H9 (cell line): ENCODE measurements around the gene LRRC7. TPM values are rescaled to one million over a fixed set of nuclear protein-coding genes. Genes with fewer than 3 reads are reported as not detected.

Experiments
- DNase-seq: peaks from one replicate; pipeline ENCODE4 v3.0.0-alpha.2; 2017
- H2AFZ ChIP-seq: one replicate; pipeline ENCODE4 v1.6.1; 2013; ENCODE audit warnings: mild to moderate bottlenecking, low read length, control low read depth, moderate library complexity
- H2AK5ac ChIP-seq: 2 replicates; pipeline ENCODE4 v1.6.1; 2013; ENCODE audit warnings: low read length, control low read depth, mixed read lengths; ENCODE audit not compliant: insufficient read length
- H2BK120ac ChIP-seq: one replicate; pipeline ENCODE4 v1.6.1; 2013; ENCODE audit warnings: low read depth, mild to moderate bottlenecking, low read length, control low read depth, inconsistent platforms; ENCODE audit not compliant: poor library complexity, severe bottlenecking
- H2BK12ac ChIP-seq: 2 replicates; pipeline ENCODE4 v1.6.1; 2013; ENCODE audit warnings: low read length, control low read depth, mixed read lengths, low read depth; ENCODE audit not compliant: insufficient read length
- H2BK15ac ChIP-seq: 2 replicates; pipeline ENCODE4 v1.6.1; 2013; ENCODE audit warnings: low read depth, low read length, control low read depth
- H2BK20ac ChIP-seq: one replicate; pipeline ENCODE4 v1.6.1; 2013; ENCODE audit warnings: low read depth, mild to moderate bottlenecking, low read length, control low read depth, inconsistent platforms; ENCODE audit not compliant: poor library complexity, severe bottlenecking
- H2BK5ac ChIP-seq: 2 replicates; pipeline ENCODE4 v1.6.1; 2013; ENCODE audit warnings: low read length, control low read depth, mixed read lengths; ENCODE audit not compliant: insufficient read length
- H3K14ac ChIP-seq: 2 replicates; pipeline ENCODE4 v1.6.1; 2013; ENCODE audit warnings: low read length, control low read depth; ENCODE audit not compliant: insufficient read depth
- H3K18ac ChIP-seq: 2 replicates; pipeline ENCODE4 v1.6.1; 2013; ENCODE audit warnings: low read depth, mild to moderate bottlenecking, mixed read lengths, low read length, control low read depth; ENCODE audit not compliant: insufficient read length
- H3K23ac ChIP-seq: 2 replicates; pipeline ENCODE4 v1.6.1; 2013; ENCODE audit warnings: low read length, control low read depth, mixed read lengths, low read depth; ENCODE audit not compliant: insufficient read length
- H3K23me2 ChIP-seq: 2 replicates; pipeline ENCODE4 v1.6.1; 2013; ENCODE audit warnings: low read depth, mild to moderate bottlenecking, mixed read lengths, low read length, control low read depth; ENCODE audit not compliant: insufficient read length, poor library complexity, severe bottlenecking
- H3K27ac ChIP-seq: 2 replicates; pipeline ENCODE4 v1.5.1; 2013; ENCODE audit warnings: low read length, control low read depth, mixed read lengths, low read depth; ENCODE audit not compliant: insufficient read length
- H3K27me3 ChIP-seq: 2 replicates; pipeline ENCODE4 v1.6.1; 2013; ENCODE audit warnings: low read length, control low read depth, inconsistent platforms; ENCODE audit not compliant: insufficient read depth
- H3K4ac ChIP-seq: 2 replicates; pipeline ENCODE4 v1.6.1; 2013; ENCODE audit warnings: low read depth, mild to moderate bottlenecking, control low read depth, inconsistent platforms, low read length, moderate library complexity
- H3K4me1 ChIP-seq: 2 replicates; pipeline ENCODE4 v1.6.1; 2013; ENCODE audit warnings: low read length, control low read depth, inconsistent platforms; ENCODE audit not compliant: insufficient read depth
- H3K4me2 ChIP-seq: 2 replicates; pipeline ENCODE4 v1.6.1; 2013; ENCODE audit warnings: low read length, control low read depth, mixed read lengths; ENCODE audit not compliant: insufficient read length, insufficient read depth
- H3K56ac ChIP-seq: 2 replicates; pipeline ENCODE4 v1.6.1; 2013; ENCODE audit warnings: low read depth, mild to moderate bottlenecking, mixed read lengths, low read length, control low read depth; ENCODE audit not compliant: insufficient read length
- H3K79me1 ChIP-seq: 2 replicates; pipeline ENCODE4 v1.6.1; 2013; ENCODE audit warnings: low read depth, mild to moderate bottlenecking, moderate library complexity, low read length, control low read depth, inconsistent platforms; ENCODE audit not compliant: insufficient read depth, poor library complexity, severe bottlenecking
- H3K79me2 ChIP-seq: 2 replicates; pipeline ENCODE4 v1.6.1; 2013; ENCODE audit warnings: low read length, control low read depth, inconsistent platforms; ENCODE audit not compliant: insufficient read depth
- H3K9ac ChIP-seq: 2 replicates; pipeline ENCODE4 v1.6.1; 2013; ENCODE audit warnings: low read length, control low read depth, mixed read lengths; ENCODE audit not compliant: insufficient read length; ENCODE audit errors: extremely low read depth
- H3K9me3 ChIP-seq: one replicate; pipeline ENCODE4 v1.6.1; 2013; ENCODE audit warnings: low read depth, low read length, inconsistent platforms; ENCODE audit not compliant: control insufficient read depth
- H3T11ph ChIP-seq: one replicate; pipeline ENCODE4 v1.6.1; 2013; ENCODE audit warnings: mild to moderate bottlenecking, low read length, control low read depth, inconsistent platforms
- H4K20me1 ChIP-seq: one replicate; pipeline ENCODE4 v1.6.1; 2013; ENCODE audit not compliant: control insufficient read depth, insufficient read length, insufficient read depth
- H4K5ac ChIP-seq: 2 replicates; pipeline ENCODE4 v1.6.1; 2013; ENCODE audit warnings: low read depth, mild to moderate bottlenecking, mixed read lengths, low read length, control low read depth; ENCODE audit not compliant: insufficient read length
- H4K8ac ChIP-seq: replicated peaks from 2 replicates; pipeline ENCODE4 v1.6.1; 2013; ENCODE audit warnings: low read length, control low read depth, mixed read lengths, low read depth; ENCODE audit not compliant: insufficient read length
- H4K91ac ChIP-seq: 2 replicates; pipeline ENCODE4 v1.6.1; 2013; ENCODE audit warnings: low read depth, mild to moderate bottlenecking, moderate library complexity, mixed read lengths, low read length, control low read depth; ENCODE audit not compliant: insufficient read length
- H3K27ac Mint-ChIP-seq, 3 experiments: 2 replicates in 2 of 3; 3 replicates in 1 of 3; pipeline ENCODE4 v1.8.0; 2020 to 2021; ENCODE audit warnings: mixed read lengths in 3 of 3, mild to moderate bottlenecking in 1 of 3, moderate library complexity in 1 of 3
- H3K27me3 Mint-ChIP-seq: 2 replicates; pipeline ENCODE4 v1.8.0; 2021; ENCODE audit warnings: low read depth, mild to moderate bottlenecking, moderate library complexity, mixed read lengths
- H3K36me3 Mint-ChIP-seq, 3 experiments: 2 replicates in 2 of 3; 3 replicates in 1 of 3; pipeline ENCODE4 v1.8.0; 2020 to 2021; ENCODE audit warnings: low read depth in 3 of 3, mixed read lengths in 3 of 3; ENCODE audit not compliant: insufficient read depth in 1 of 3
- H3K4me1 Mint-ChIP-seq, 2 experiments: 2 replicates each; pipeline ENCODE4 v1.8.0; 2020; ENCODE audit warnings: mixed read lengths in 2 of 2
- H3K4me3 Mint-ChIP-seq, 2 experiments: 2 replicates in 1 of 2; 3 replicates in 1 of 2; pipeline ENCODE4 v1.8.0; 2020 to 2021; ENCODE audit warnings: mild to moderate bottlenecking in 2 of 2, mixed read lengths in 2 of 2, moderate library complexity in 1 of 2
- H3K9me3 Mint-ChIP-seq, 2 experiments: 2 replicates in 1 of 2; 3 replicates in 1 of 2; pipeline ENCODE4 v1.8.0; 2020; ENCODE audit warnings: mild to moderate bottlenecking in 2 of 2, mixed read lengths in 2 of 2, moderate library complexity in 1 of 2
- WGBS: extraction: QIAGEN DNeasy Blood & Tissue Kit; methylation state at CpG from one replicate; pipeline ENCODE4 v1.1.7; 2013; ENCODE audit warnings: missing lambda C conversion rate, low lambda C conversion rate, mixed read lengths; ENCODE audit not compliant: insufficient read length; ENCODE audit errors: extremely low coverage; 5-methylcytosine and 5-hydroxymethylcytosine counted together
- total RNA-seq: library from RNA; stranded (reverse); gene quantifications from 2 replicates; pipeline ENCODE4 v1.2.1, GENCODE V29; 2021
- TF ChIP-seq, protein P1 (sequence below): fragments of 200-600 bp; sonication (generic); conservative IDR thresholded peaks from 3 replicates; pipeline ENCODE4 v1.8.0; 2021; ENCODE audit warnings: antibody characterized with exemption, mild to moderate bottlenecking

LRRC7 gene
- total RNA-seq, 1 experiment from 2014 or later, result not detected

DNA sequence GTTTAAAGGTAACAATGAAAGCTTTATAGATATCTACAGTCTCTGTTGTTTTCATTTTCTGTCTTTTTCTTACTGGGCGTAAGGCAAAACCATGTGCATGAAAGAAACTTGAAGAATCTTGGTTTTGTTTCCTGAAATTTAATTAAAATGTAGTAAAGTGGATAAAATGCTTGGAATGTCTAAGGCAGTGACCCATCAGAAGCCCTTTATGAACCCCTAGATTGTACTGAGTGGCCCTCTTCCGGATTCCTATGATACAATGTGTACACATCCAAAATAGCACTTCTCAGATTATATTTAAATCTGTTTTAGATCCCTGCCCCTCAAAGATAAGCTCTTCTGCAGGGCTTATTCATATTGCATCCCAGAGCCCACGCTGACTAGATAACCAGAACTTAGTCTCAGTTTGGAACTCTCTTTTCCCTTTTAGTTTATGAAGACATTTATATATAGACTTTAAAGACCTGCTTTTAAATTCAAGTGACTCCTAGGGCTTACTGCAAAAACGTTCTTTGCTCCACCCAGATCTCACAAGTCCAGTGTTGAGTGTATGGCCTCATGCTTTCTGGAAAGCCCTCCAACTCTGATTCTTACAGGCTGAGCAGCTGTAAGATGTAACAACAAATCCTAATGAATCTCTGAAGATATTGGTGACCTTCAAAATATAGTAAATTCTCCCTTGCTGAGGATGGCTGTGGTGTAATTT lies 142.9 kb downstream of the LRRC7 start:
- Histone ChIP-seq H3K23me2 (no peaks in the 10 kb centered on the region), H3K79me1 (no peaks in the 10 kb centered on the region), H4K5ac (no peak overlapping the region), H3K9ac (no peak overlapping the region), H3K4me1 (no peaks in the 10 kb centered on the region), H4K91ac (no peak overlapping the region), H3K4ac (no peak overlapping the region), H3T11ph (no peak overlapping the region), H2BK120ac (no peak overlapping the region), H3K23ac (no peak overlapping the region), H3K4me2 (no peak overlapping the region), H3K79me2 (no peaks in the 10 kb centered on the region), H2BK12ac (no peak overlapping the region), H3K9me3 (no peaks in the 10 kb centered on the region), H3K27ac (no peak overlapping the region), H3K14ac (no peak overlapping the region), H2BK15ac (no peak overlapping the region), H4K20me1 (no peaks in the 10 kb centered on the region), H2AFZ (no peak overlapping the region), H3K27me3 (no peaks in the 10 kb centered on the region), H2AK5ac (no peak overlapping the region), H3K56ac (no peak overlapping the region), H2BK20ac (no peak overlapping the region), H3K18ac (no peak overlapping the region), H2BK5ac (no peak overlapping the region), H4K8ac (no peak overlapping the region)
- H3K4me3 Mint-ChIP-seq, result no peak overlapping the region
- H3K27me3 Mint-ChIP-seq, result no peaks in the 10 kb centered on the region
- no peaks in the 10 kb centered on the region for H3K36me3 Mint-ChIP-seq
- TF ChIP-seq, protein P1, sequence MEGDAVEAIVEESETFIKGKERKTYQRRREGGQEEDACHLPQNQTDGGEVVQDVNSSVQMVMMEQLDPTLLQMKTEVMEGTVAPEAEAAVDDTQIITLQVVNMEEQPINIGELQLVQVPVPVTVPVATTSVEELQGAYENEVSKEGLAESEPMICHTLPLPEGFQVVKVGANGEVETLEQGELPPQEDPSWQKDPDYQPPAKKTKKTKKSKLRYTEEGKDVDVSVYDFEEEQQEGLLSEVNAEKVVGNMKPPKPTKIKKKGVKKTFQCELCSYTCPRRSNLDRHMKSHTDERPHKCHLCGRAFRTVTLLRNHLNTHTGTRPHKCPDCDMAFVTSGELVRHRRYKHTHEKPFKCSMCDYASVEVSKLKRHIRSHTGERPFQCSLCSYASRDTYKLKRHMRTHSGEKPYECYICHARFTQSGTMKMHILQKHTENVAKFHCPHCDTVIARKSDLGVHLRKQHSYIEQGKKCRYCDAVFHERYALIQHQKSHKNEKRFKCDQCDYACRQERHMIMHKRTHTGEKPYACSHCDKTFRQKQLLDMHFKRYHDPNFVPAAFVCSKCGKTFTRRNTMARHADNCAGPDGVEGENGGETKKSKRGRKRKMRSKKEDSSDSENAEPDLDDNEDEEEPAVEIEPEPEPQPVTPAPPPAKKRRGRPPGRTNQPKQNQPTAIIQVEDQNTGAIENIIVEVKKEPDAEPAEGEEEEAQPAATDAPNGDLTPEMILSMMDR, result no peak
- no peaks in the 10 kb centered on the region for H3K9me3 Mint-ChIP-seq
- H3K27ac Mint-ChIP-seq, result no peak overlapping the region
- H3K4me1 Mint-ChIP-seq, result no peaks in the 10 kb centered on the region
- no peak for DNase-seq
- no CpG with 5 or more reads among the region's 4 CpGs for WGBS
